Measurements from ENCODE around the gene OPN1MW. TPM values are rescaled to one million over a fixed set of nuclear protein-coding genes. Genes with fewer than 3 reads are reported as not detected.
"Not testable (repeated sequence)": the region's sequence is repeated elsewhere in the genome, so short reads cannot be mapped to it uniquely, and the experiment has no call there.

The OPN1MW gene
- total RNA-seq, 2 donors from 2014 or later = not detected

DNA sequence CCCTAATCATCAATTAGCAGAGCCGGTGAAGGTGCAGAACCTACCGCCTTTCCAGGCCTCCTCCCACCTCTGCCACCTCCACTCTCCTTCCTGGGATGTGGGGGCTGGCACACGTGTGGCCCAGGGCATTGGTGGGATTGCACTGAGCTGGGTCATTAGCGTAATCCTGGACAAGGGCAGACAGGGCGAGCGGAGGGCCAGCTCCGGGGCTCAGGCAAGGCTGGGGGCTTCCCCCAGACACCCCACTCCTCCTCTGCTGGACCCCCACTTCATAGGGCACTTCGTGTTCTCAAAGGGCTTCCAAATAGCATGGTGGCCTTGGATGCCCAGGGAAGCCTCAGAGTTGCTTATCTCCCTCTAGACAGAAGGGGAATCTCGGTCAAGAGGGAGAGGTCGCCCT is 41.7 kb upstream of the OPN1MW start:
- Histone ChIP-seq H3K4me1 (ENCODE audit: control insufficient read depth in 1 of 2, low read depth in 2 of 2) (no peaks in the 10 kb centered on the region), H3K36me3 (no peaks in the 10 kb centered on the region), H3K27ac (no peak overlapping the region), H3K27me3 (replicated peaks; ENCODE audit: insufficient read depth) (no peaks in the 10 kb centered on the region), H3K9me3 (no peaks in the 10 kb centered on the region), H3K4me3 (no peak overlapping the region)
- ATAC-seq (ENCODE audit: insufficient number of reproducible peaks, low FRiP score, low read depth) = no peak
- no peak for TF ChIP-seq CTCF (IDR thresholded peaks at IDR 0.05)
- DNase-seq (ENCODE audit: low spot score) = no peak

GRCh38 chrX:154142386-154142785 is 40.0 kb upstream of the OPN1MW start:
- no peak for TF ChIP-seq CTCF (IDR thresholded peaks at IDR 0.05)
- H3K4me3 ChIP-seq = no peak overlapping the region
- no peaks in the 10 kb centered on the region for H3K4me1 ChIP-seq (ENCODE audit: control insufficient read depth in 1 of 2, low read depth in 2 of 2)
- no peaks in the 10 kb centered on the region for H3K36me3 ChIP-seq
- no peak for ATAC-seq (ENCODE audit: insufficient number of reproducible peaks, low FRiP score, low read depth)
- H3K27ac ChIP-seq = no peak overlapping the region
- DNase-seq (ENCODE audit: low spot score) = no peak
- H3K9me3 ChIP-seq = no peaks in the 10 kb centered on the region
- no peaks in the 10 kb centered on the region for H3K27me3 ChIP-seq (replicated peaks; ENCODE audit: insufficient read depth)

DNA sequence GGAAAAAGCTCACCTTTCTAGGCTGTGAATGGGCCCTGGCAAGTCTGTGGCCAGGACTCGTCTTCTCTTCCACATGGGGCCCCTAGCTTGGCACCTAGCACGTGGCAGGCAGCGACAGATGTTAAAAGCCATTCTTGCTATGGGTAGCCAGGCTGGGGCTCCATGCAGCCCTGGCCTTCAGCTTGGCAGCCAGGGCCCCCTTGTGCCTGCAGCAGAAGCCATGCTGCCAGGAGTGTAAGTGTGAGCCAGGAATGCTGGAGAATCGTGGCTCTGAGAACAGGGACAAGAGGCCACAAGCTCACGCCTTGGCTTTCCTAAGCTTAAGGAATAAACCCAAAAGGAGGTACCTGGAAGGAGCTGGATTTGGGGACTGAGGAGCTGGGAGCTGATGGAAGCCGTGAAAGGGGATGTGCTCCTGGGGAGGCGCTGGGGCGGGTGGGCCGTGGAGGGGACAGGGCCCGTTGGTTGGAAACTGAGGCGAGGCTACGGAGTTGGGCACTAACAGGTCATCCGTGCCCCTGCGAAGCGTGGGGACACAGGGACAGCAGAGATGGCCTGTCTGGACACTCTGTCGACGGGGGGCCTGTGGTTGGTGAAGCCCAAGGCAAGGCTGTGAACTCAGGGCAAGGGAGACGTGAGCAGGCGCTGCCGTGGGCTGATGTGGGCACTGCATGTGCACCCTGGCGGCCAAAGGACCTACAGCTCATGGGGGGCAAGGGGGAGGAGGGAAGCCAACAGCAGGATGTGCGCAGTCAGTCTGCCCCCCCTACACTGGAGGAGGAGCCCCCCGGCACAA is 39.2 kb upstream of the OPN1MW start:
- H3K36me3 ChIP-seq = no peaks in the 10 kb centered on the region
- TF ChIP-seq CTCF (IDR thresholded peaks at IDR 0.05) = no peak
- no peaks in the 10 kb centered on the region for H3K27me3 ChIP-seq (replicated peaks; ENCODE audit: insufficient read depth)
- DNase-seq (ENCODE audit: low spot score) (no peak), ATAC-seq (ENCODE audit: insufficient number of reproducible peaks, low FRiP score, low read depth) (no peak)
- H3K27ac ChIP-seq = no peak overlapping the region
- H3K9me3 ChIP-seq = no peaks in the 10 kb centered on the region
- H3K4me3 ChIP-seq = no peak overlapping the region
- no peaks in the 10 kb centered on the region for H3K4me1 ChIP-seq (ENCODE audit: control insufficient read depth in 1 of 2, low read depth in 2 of 2)

DNA sequence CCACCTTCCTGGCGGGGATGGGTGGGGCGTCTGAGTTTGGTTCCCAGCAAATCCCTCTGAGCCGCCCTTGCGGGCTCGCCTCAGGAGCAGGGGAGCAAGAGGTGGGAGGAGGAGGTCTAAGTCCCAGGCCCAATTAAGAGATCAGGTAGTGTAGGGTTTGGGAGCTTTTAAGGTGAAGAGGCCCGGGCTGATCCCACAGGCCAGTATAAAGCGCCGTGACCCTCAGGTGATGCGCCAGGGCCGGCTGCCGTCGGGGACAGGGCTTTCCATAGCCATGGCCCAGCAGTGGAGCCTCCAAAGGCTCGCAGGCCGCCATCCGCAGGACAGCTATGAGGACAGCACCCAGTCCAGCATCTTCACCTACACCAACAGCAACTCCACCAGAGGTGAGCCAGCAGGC is 38.4 kb upstream of the OPN1MW start, which contains the start of gene OPN1LW:
Gene OPN1LW (plus strand): TSS at position 234 of the 400 bp plus-strand sequence. CDS start 41 bp downstream, at position 275.
- H3K36me3 ChIP-seq; H3K27me3 ChIP-seq (replicated peaks; ENCODE audit: insufficient read depth); H3K4me3 ChIP-seq; H3K4me1 ChIP-seq (ENCODE audit: control insufficient read depth in 1 of 2, low read depth in 2 of 2); ATAC-seq (ENCODE audit: insufficient number of reproducible peaks, low FRiP score, low read depth); H3K27ac ChIP-seq; DNase-seq (ENCODE audit: low spot score); H3K9me3 ChIP-seq: not testable (repeated sequence)

GRCh38 chrX:154151030-154151429 is 31.4 kb upstream of the OPN1MW start:
- not testable (repeated sequence) for H3K27ac ChIP-seq; ATAC-seq (ENCODE audit: insufficient number of reproducible peaks, low FRiP score, low read depth); H3K4me3 ChIP-seq; H3K27me3 ChIP-seq (replicated peaks; ENCODE audit: insufficient read depth); H3K36me3 ChIP-seq; H3K9me3 ChIP-seq; H3K4me1 ChIP-seq (ENCODE audit: control insufficient read depth in 1 of 2, low read depth in 2 of 2); DNase-seq (ENCODE audit: low spot score)

GRCh38 chrX:154156221-154156620 is 26.2 kb upstream of the OPN1MW start:
- not testable (repeated sequence) for H3K4me1 ChIP-seq (ENCODE audit: control insufficient read depth in 1 of 2, low read depth in 2 of 2); ATAC-seq (ENCODE audit: insufficient number of reproducible peaks, low FRiP score, low read depth); H3K9me3 ChIP-seq; H3K27ac ChIP-seq; H3K27me3 ChIP-seq (replicated peaks; ENCODE audit: insufficient read depth); DNase-seq (ENCODE audit: low spot score); H3K36me3 ChIP-seq; H3K4me3 ChIP-seq

GRCh38 chrX:154157207-154157606 is 25.2 kb upstream of the OPN1MW start:
- ATAC-seq (ENCODE audit: insufficient number of reproducible peaks, low FRiP score, low read depth); DNase-seq (ENCODE audit: low spot score); H3K27me3 ChIP-seq (replicated peaks; ENCODE audit: insufficient read depth); H3K27ac ChIP-seq; H3K4me1 ChIP-seq (ENCODE audit: control insufficient read depth in 1 of 2, low read depth in 2 of 2); H3K36me3 ChIP-seq; H3K9me3 ChIP-seq; H3K4me3 ChIP-seq: not testable (repeated sequence)

GRCh38 chrX:154159345-154159744 is 23.1 kb upstream of the OPN1MW start:
- H3K9me3 ChIP-seq; DNase-seq (ENCODE audit: low spot score); H3K36me3 ChIP-seq; H3K27me3 ChIP-seq (replicated peaks; ENCODE audit: insufficient read depth); H3K4me3 ChIP-seq; H3K4me1 ChIP-seq (ENCODE audit: control insufficient read depth in 1 of 2, low read depth in 2 of 2); H3K27ac ChIP-seq; ATAC-seq (ENCODE audit: insufficient number of reproducible peaks, low FRiP score, low read depth): not testable (repeated sequence)

GRCh38 chrX:154164902-154165301 is 17.5 kb upstream of the OPN1MW start:
- not testable (repeated sequence) for H3K27ac ChIP-seq; H3K36me3 ChIP-seq; ATAC-seq (ENCODE audit: insufficient number of reproducible peaks, low FRiP score, low read depth); H3K4me1 ChIP-seq (ENCODE audit: control insufficient read depth in 1 of 2, low read depth in 2 of 2); DNase-seq (ENCODE audit: low spot score); H3K4me3 ChIP-seq; H3K9me3 ChIP-seq; H3K27me3 ChIP-seq (replicated peaks; ENCODE audit: insufficient read depth)

DNA sequence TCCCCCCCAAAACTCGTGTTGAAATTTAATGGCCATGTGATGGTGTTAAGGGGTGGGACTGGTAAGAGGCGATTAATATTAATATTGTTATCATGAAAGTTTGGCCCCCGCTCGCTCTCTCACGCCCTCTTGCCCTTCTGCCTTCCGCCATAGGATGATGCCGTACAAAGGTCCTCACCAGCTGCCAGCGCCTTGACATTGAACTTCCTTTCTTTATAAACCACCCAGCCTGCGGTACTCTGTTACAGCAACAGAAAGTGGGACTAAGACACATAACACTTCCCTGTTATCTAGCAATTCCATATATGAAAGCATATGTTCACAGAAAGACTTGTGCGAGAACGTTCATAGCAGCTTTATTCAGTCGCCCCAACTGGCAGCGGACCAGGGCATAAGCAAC is 14.0 kb upstream of the OPN1MW start:
- not testable (repeated sequence) for DNase-seq (ENCODE audit: low spot score); H3K4me1 ChIP-seq (ENCODE audit: control insufficient read depth in 1 of 2, low read depth in 2 of 2); ATAC-seq (ENCODE audit: insufficient number of reproducible peaks, low FRiP score, low read depth); H3K9me3 ChIP-seq; H3K27ac ChIP-seq; H3K36me3 ChIP-seq; H3K4me3 ChIP-seq; H3K27me3 ChIP-seq (replicated peaks; ENCODE audit: insufficient read depth)

Measured in thoracic aorta (tissue), 2 donors.